Activated naive CD8-positive, alpha-beta T cell treated with anti-CD3 and anti-CD28 coated beads, Interleukin-2, amount 50 U/mL, for 16 hours (primary cell): Measurements from ENCODE around the gene SNRNP70.

Source experiments
- DNase-seq: peaks from one replicate; pipeline ENCODE4 v3.0.0-alpha.2; 2020; ENCODE audit warnings: low read depth, low spot score

The SNRNP70 gene

GRCh38 chr19:49101160-49101559 is 15.9 kb downstream of the SNRNP70 start:
- DNase-seq = no peak

GRCh38 chr19:49102303-49102702 is 17.1 kb downstream of the SNRNP70 start:
- DNase-seq = no peak

DNA sequence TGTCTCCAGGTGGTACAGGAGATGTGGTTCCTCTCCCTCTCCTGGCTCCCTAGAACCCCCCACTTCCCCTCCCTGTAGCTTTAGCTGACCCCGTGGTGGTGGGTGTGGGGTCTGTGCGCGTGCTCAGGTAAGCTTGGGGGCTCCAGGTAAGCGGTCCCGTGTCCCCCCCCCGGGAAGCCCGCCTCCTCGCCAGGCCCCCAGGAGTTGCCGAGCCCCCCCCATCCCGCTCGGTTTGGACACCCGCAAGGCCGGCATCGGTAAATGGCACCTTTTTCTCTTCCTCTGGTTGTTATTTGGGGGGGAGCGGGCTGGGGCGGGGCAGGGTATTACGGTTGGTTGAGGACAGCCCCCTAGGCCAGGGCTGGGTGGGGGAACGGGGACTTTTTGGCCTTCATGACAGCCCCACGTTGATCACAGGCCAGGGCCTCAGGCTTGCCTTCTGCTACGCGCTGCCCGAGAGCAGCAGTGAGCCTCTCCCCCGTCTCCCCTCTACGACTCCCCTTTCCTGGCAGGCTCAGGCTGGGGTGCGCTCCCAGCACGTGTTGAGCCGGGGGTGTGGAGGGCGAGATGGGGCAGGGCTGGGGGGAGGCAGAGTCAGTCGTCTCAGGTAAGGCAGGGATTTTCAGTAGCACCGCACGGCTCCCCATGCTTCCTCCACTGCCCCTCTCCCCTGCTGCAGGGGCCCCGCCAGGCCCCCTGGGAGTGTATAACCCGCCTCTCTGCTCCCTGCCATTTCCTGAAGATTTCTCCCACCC is 18.3 kb downstream of the SNRNP70 start:
- DNase-seq = no peak

DNA sequence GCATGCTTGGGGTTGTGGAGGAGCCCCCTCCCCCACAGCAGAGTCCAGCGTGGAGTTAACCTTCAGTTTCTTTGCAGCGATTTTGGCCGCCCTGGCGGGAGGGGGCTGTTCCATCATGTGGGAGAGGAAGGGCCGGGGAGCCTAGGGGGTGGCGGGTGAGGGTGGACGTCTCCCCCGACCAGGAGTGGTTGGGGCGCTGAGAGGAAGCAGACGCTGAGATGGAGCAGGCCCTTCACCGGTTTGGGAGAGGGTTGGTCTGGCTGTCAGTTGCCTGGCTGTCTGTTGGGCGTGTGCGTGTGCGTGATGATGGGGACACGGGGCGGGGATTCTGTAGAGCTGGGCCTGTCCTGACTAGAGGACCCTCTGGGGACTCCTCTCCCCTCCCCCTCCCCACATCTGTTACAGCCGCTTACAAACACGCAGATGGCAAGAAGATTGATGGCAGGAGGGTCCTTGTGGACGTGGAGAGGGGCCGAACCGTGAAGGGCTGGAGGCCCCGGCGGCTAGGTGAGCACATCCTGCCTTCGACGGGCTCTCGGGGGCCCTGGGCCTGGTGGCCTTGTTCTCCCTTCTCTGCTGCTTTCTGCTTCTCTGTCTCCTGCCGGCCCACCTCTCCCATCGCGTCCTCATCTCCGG is 19.1 kb downstream of the SNRNP70 start:
- DNase-seq = no peak

GRCh38 chr19:49106648-49107135 is 21.4 kb downstream of the SNRNP70 start:
- peak; percentile 40 for DNase-seq

DNA sequence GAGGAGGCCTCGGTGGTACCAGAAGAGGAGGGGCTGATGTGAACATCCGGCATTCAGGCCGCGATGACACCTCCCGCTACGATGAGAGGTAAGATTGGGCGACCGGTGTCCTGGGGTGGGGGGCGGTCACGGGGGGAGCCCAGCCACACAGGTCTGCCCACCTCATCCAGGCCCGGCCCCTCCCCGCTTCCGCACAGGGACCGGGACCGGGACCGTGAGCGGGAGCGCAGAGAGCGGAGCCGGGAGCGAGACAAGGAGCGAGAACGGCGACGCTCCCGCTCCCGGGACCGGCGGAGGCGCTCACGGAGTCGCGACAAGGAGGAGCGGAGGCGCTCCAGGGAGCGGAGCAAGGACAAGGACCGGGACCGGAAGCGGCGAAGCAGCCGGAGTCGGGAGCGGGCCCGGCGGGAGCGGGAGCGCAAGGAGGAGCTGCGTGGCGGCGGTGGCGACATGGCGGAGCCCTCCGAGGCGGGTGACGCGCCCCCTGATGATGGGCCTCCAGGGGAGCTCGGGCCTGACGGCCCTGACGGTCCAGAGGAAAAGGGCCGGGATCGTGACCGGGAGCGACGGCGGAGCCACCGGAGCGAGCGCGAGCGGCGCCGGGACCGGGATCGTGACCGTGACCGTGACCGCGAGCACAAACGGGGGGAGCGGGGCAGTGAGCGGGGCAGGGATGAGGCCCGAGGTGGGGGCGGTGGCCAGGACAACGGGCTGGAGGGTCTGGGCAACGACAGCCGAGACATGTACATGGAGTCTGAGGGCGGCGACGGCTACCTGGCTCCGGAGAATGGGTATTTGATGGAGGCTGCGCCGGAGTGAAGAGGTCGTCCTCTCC is 22.6 kb downstream of the SNRNP70 start:
- no peak for DNase-seq

DNA sequence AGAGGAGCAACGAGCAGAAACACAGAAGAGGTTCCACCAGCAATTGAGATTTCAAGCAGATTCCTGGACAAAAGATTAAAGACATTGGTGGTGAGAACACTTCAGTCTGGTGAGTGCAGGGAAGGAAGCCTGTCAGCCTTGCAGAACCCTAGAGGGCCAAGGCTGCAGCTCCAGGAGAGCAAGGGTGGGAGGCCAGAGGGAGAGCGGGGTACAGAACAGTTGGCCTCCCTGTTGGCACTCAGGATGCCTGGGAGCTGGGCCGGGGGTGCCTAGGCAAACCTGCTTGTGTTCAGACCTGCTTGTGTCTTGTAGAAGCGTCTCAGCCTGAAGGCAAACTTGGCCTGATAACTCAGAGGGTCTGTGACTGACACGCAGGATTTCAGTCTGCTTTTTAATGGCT is 23.8 kb downstream of the SNRNP70 start:
- no peak for DNase-seq

GRCh38 chr19:49109569-49110233 is 24.4 kb downstream of the SNRNP70 start:
- no peak for DNase-seq

- DNase-seq = no peak
Measured at GRCh38 chr19:49110567-49110966, 25.3 kb downstream of the SNRNP70 start.

DNA sequence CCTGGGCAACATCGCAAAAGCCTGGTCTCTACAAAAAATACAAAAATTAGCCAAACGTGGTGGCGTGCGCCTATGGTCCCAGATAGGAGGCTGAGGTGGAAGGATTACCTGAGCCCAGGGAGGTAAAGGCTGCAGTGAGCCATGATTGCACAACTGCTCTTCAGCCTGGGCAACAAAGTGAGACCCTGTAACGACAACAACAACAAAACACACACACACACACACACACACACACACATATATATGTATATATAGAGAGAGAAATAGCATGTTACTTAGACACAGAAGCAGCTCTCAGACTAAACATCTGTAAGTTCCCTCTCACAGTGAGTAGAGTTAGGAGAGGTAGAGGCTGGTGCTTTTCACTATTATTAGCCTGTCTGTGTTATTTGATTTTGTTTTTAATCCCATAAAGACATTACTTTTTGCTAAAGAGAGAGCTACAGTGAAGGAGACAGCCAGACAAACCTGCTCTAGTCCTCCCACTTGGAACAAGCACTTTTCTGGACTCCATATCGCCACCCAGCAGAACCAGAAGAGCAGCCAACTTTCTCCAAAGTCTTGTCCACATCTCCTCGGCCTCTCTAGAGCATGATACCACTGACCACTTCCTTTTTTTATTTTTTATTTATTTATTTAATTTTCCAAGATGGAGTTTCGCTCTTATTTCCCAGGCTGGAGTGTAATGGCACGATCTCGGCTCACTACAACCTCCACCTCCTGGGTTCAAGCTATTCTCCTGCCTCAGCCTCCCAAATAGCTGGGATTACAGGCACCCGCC is 26.2 kb downstream of the SNRNP70 start:
- DNase-seq = no peak

DNA sequence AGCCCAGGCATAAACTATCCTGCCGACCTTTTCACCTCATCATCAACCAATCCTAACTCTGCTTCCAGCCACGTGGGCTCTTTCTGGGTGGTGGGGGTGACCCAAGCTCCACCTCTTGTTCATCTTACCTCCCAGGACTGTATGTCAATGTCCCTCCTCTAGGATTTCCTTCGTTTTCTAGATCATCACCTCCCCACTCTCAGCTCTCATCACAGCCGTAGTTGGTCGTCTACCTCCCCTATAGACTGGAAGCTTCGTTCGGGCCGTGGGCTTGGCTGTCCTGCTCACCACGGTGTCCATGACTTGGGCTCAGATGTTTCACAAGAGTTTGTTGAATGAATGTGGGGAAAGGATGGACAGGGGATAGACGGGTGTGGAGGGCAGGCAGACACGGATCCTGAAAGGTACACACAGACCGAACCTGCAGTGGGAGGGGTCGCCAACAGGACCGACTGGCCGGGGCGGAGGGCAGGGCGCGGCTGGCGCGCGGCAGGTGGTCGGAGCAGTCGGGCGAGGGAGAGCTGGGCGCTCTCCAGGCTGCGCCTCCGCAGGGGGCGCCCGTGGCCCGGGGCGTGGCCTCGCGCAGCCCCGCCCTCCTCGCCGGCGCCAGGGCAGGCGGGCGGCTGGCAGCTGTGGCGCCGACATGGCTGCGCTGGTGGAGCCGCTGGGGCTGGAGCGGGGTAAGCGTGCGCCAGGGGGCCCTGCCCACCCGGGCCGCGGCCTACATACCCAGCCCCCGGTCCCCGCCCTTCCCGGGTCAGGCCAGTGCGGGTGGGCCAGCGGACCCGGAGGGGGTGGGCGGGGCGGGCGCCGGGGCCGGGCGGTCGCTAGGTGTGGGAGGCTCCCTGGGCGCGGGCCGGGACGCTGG is 28.7 kb downstream of the SNRNP70 start, which contains the start of gene LIN7B:
TSS of gene LIN7B (plus strand) at position 609 of the 868 bp plus-strand sequence. CDS start at position 644, 35 bp downstream.
- peak; percentile 35 for DNase-seq

DNA sequence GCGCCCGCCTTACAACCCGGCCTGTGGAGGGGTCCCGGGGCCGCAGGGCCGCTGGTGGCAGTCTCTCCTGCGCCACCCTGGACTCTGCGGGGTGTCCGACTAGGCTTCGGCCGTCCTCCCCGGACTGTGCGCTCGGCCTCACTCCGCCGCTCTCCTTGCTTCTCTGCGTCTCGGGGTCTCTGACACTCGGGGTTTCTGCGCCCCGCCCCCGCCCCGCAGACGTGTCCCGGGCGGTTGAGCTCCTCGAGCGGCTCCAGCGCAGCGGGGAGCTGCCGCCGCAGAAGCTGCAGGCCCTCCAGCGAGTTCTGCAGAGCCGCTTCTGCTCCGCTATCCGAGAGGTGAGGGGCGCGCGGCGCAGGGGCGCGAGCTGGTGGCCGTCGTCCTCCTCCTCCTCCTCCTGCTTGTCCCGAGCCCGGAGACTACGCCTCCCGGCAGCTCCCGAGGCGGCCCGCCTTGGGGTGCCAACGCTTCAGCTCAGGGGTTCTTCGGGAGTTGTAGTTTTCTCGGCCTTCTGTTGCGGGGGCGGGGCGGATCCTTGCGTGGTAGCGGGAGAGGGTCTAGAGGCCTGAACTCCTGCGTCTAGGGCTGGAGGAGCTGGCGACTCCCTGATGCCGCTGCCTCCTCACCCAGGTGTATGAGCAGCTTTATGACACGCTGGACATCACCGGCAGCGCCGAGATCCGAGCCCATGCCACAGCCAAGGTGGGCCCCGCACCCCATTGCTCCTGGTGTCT is 29.5 kb downstream of the SNRNP70 start:
- DNase-seq = no peak

- no peak for DNase-seq
Measured at GRCh38 chr19:49116544-49116943, 31.3 kb downstream of the SNRNP70 start.

- DNase-seq = no peak
Measured at GRCh38 chr19:49117677-49118564, 32.7 kb downstream of the SNRNP70 start.

DNA sequence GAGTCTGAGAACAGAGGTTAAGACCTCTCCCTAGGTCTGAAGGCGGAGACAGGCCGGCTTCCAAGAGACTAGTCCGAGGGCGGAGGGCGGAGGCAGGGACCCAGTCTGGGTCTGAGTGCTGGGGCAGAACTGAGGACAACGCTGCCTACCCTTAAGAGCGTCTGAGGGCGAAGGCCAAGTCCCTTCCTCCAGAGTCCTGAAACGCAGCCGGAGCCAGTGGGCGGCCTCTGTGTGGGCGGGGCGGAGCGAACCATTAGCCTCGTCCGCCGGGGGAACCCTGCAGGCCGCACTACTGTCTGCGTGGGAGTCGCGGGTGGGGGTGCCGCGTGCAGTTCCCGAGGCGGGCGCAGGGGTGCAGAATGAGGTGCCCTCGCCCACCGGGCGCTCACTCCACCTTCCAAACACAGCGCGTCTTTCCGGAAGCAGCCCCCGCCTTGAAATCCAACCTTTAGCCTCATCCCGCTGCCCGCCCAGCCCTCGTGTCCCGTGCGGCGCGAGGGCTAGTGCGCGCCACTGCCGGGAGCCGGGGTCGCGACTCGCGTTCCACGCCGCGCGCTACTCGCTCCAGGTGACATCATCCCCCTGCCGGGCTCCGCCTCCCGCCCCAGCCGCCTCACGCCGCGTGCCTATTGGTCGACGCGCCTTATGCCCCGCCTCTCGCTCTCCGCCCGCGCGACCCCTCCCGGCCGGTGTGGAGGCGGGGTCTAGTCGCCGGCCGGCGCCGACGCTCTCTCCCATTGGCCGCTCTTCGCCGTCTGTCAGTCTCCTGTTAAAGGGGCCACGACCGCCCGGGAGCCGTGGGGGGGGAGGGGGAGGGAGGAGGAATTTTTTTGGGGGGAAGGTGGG is 33.5 kb downstream of the SNRNP70 start, which contains the start of gene C19orf73:
TSS of gene C19orf73 (minus strand) at position 579 of the 846 bp plus-strand sequence. CDS start at position 458, 121 bp downstream.
- peak; percentile 86 for DNase-seq

DNA sequence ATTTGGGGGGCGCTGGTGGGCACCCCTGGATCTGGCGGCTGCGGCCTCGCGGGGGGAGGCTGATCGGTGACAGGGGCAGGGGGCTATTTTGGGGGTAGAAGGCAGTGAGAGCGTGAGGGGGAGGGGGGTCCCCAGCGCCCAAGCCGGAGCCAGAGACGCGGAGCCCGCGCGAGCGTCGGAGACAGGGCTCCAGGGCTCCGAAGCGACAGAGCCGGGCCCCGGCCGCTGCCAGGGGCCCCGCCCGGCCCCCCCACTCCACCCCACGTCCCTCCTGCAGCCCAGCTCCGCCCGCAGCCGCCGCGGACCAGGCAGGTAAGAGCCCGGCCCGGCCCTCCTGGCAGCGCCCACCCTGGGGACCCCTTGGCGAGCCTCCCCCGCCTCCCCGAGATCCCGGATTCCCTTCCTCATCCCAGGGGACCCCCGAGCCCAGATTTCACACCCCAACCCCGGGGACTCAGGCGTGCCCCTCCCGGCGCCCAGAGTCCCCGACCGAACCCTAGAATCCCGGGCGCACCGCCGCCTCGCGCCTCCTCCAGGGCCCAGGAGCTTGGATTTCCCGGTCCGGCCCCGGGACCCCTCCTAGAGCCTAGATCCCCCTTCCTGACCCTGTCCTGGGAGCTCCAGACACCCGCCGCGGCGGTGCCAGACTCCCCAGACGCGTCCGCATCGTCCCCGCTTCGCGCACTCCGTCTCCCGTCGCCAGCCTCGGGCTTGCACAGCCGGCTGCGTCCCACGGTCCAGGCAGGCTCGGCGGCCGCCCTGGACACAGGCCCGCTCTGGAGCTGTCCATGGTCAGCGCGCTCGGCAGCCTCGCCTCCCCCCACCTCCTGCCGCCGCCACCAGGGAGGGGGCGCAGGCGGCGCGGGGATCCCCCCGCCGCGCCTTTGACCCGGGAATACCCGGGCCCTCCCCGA is 34.4 kb downstream of the SNRNP70 start, which contains the start of gene PPFIA3:
TSS of gene PPFIA3 (plus strand) at position 134 of the 914 bp plus-strand sequence. CDS start 8,330 bp downstream, outside the sequence.
- no peak for DNase-seq
